HepG2 (cell line): Measurements from ENCODE around the gene TPX2. TPM values are rescaled to one million over a fixed set of nuclear protein-coding genes. Genes with fewer than 3 reads are reported as not detected.

Source experiments
- ATAC-seq: fragments of 200-7000 bp; cut with Tn5 transposase; 3 replicates; pipeline ENCODE4 v1.9.1; 2020; ENCODE audit warnings: mild to moderate bottlenecking, moderate library complexity
- BruUV-seq: library from RNA; stranded (reverse); fragments of 400-500 nt; replicated peaks from 2 replicates; lab custom pipeline; 2021; lab: Mats Ljungman, UMichigan
- CTCF ChIA-PET: fragments of 300-600 bp; formaldehyde crosslinking; extraction: SDS; loops from one replicate; lab custom pipeline; 2021; ENCODE audit warnings: low total read pairs, inconsistent platforms, low intra/inter-chr PET ratio; lab: Yijun Ruan, JAX
- POLR2A ChIA-PET: fragments of 350-600 bp; sonication (Branson Sonifier 250); formaldehyde crosslinking; loops from one replicate; lab custom pipeline; 2020; ENCODE audit warnings: antibody characterized with exemption, inconsistent platforms; lab: Yijun Ruan, JAX
- DNase-seq: peaks from one replicate; pipeline ENCODE4 v3.0.0-alpha.2; 2015; ENCODE audit warnings: low spot score
- FAIRE-seq: peaks from 3 replicates; lab custom pipeline; 2011; peaks lifted over from hg19 to GRCh38; lab: Jason Lieb, UNC
- H2AFZ ChIP-seq: one replicate; pipeline ENCODE4 v1.6.1; 2011; ENCODE audit warnings: low read length, inconsistent platforms
- H3K27ac ChIP-seq: fragments of 300-600 bp; 3 replicates; pipeline ENCODE4 v1.8.0; 2011; ENCODE audit warnings: mixed run types, mild to moderate bottlenecking, mixed read lengths, low read length, inconsistent platforms; ENCODE audit not compliant: insufficient read depth; ENCODE audit errors: extremely low read length
- H3K27me3 ChIP-seq, 2 experiments: fragments of 200-600 bp in 1 of 2; 2 replicates in 1 of 2; 3 replicates in 1 of 2; pipeline versions ENCODE4 v1.6.0 to v1.8.0; 2011; ENCODE audit warnings: low read length in 2 of 2, mild to moderate bottlenecking in 2 of 2, moderate library complexity in 2 of 2, inconsistent platforms in 1 of 2; ENCODE audit not compliant: insufficient read depth in 2 of 2, control insufficient read depth in 1 of 2
- H3K36me3 ChIP-seq, 2 experiments: fragments of 200-600 bp in 1 of 2; replicated peaks in 1 of 2; 2 replicates in 1 of 2; 3 replicates in 1 of 2; pipeline versions ENCODE4 v1.5.1 to v1.8.0; 2011; ENCODE audit warnings: low read length in 2 of 2, inconsistent platforms in 1 of 2; ENCODE audit not compliant: insufficient read depth in 2 of 2, control insufficient read depth in 1 of 2
- H3K4me1 ChIP-seq: 2 replicates; pipeline ENCODE4 v1.5.1; 2012; ENCODE audit warnings: low read length, inconsistent platforms; ENCODE audit not compliant: insufficient read depth
- H3K4me2 ChIP-seq: 2 replicates; pipeline ENCODE4 v1.6.0; 2011; ENCODE audit warnings: low read depth, low read length, inconsistent platforms
- H3K4me3 ChIP-seq, 3 experiments: fragments of 200-600 bp in 1 of 3; sonication (generic), shearing (Covaris generic) in 1 of 3; replicated peaks in 1 of 3; 2 replicates each; pipeline ENCODE4 v1.5.1; 2011 to 2016; ENCODE audit warnings: low read length in 3 of 3, inconsistent platforms in 2 of 3, low read depth in 2 of 3, mild to moderate bottlenecking in 2 of 3, control low read depth in 1 of 3, mixed read lengths in 1 of 3; ENCODE audit not compliant: insufficient read depth in 1 of 3
- H3K79me2 ChIP-seq: one replicate; pipeline ENCODE4 v1.6.1; 2011; ENCODE audit warnings: low read length, inconsistent platforms; ENCODE audit not compliant: insufficient read depth
- H3K9ac ChIP-seq: 2 replicates; pipeline ENCODE4 v1.6.0; 2011; ENCODE audit warnings: mild to moderate bottlenecking, low read depth, low read length, inconsistent platforms; ENCODE audit not compliant: insufficient read depth
- H3K9me3 ChIP-seq: 2 replicates; pipeline ENCODE4 v1.5.1; 2012; ENCODE audit warnings: mild to moderate bottlenecking, low read length
- H4K20me1 ChIP-seq: 2 replicates; pipeline ENCODE4 v1.6.0; 2011; ENCODE audit warnings: inconsistent platforms, mild to moderate bottlenecking, low read length, moderate library complexity; ENCODE audit not compliant: insufficient read depth
- ARNT ChIP-seq: fragments of 450-650 bp; IDR thresholded peaks from 2 replicates; pipeline ENCODE4 v1.6.1; 2017
- CBX2 ChIP-seq, 2 experiments: fragments of 200-600 bp in 1 of 2; sonication (generic); formaldehyde crosslinking in 1 of 2; IDR thresholded peaks; 2 replicates each; pipeline versions ENCODE4 v1.7.0 to v1.8.1; 2018 to 2022; ENCODE audit warnings: low read depth in 2 of 2, low read length in 1 of 2, mild to moderate bottlenecking in 1 of 2, missing genetic modification reagents in 1 of 2
- CHCHD3 ChIP-seq: sonication (generic); formaldehyde crosslinking; IDR thresholded peaks from 2 replicates; pipeline ENCODE4 v1.8.0; 2022; ENCODE audit warnings: mild to moderate bottlenecking, missing genetic modification reagents, moderate library complexity
- MBD4 ChIP-seq: IDR thresholded peaks from 2 replicates; pipeline ENCODE4 v1.6.1; 2012; ENCODE audit warnings: low read length, inconsistent platforms, borderline replicate concordance
- MEIS2 ChIP-seq: sonication (generic); formaldehyde crosslinking; IDR thresholded peaks from 2 replicates; pipeline ENCODE4 v1.9.0; 2021; ENCODE audit warnings: mild to moderate bottlenecking, missing genetic modification reagents
- MXD1 ChIP-seq: sonication (generic); formaldehyde crosslinking; IDR thresholded peaks from 2 replicates; pipeline ENCODE4 v1.4.0; 2020; ENCODE audit warnings: mild to moderate bottlenecking, missing genetic modification reagents
- NR1H2 ChIP-seq: sonication (generic); formaldehyde crosslinking; IDR thresholded peaks from 2 replicates; pipeline ENCODE4 v1.8.1; 2022; ENCODE audit warnings: low read depth, missing genetic modification reagents, borderline replicate concordance
- PPARG ChIP-seq: conservative IDR thresholded peaks from 2 replicates; pipeline ENCODE4 v1.6.1; 2016; ENCODE audit warnings: missing biosample characterization, missing genetic modification reagents
- SIN3B ChIP-seq: fragments of 150-350 bp; IDR thresholded peaks from 2 replicates; pipeline ENCODE4 v1.6.1; 2014; ENCODE audit warnings: low read length
- TBX2 ChIP-seq: sonication (generic); formaldehyde crosslinking; IDR thresholded peaks from 2 replicates; pipeline ENCODE4 v1.5.0; 2020; ENCODE audit warnings: missing genetic modification reagents, mild to moderate bottlenecking, borderline replicate concordance
- ZBTB3 ChIP-seq: sonication (generic); formaldehyde crosslinking; IDR thresholded peaks from 2 replicates; pipeline ENCODE4 v1.4.0; 2020; ENCODE audit warnings: low read depth, mild to moderate bottlenecking, moderate library complexity, missing genetic modification reagents, borderline replicate concordance
- ZNF101 ChIP-seq: sonication (generic); formaldehyde crosslinking; IDR thresholded peaks from 2 replicates; pipeline ENCODE4 v1.4.0; 2020; ENCODE audit warnings: mild to moderate bottlenecking, low read depth, missing genetic modification reagents, borderline replicate concordance
- ZNF17 ChIP-seq: sonication (generic); formaldehyde crosslinking; IDR thresholded peaks from 2 replicates; pipeline ENCODE4 v1.5.0; 2020; ENCODE audit warnings: mild to moderate bottlenecking, missing genetic modification reagents
- ZNF337 ChIP-seq: sonication (generic); formaldehyde crosslinking; IDR thresholded peaks from 2 replicates; pipeline ENCODE4 v1.5.1; 2020; ENCODE audit warnings: missing genetic modification reagents, low read depth, mild to moderate bottlenecking, borderline replicate concordance
- ZNF343 ChIP-seq: sonication (generic); formaldehyde crosslinking; IDR thresholded peaks from 2 replicates; pipeline ENCODE4 v1.4.0; 2020; ENCODE audit warnings: mild to moderate bottlenecking, missing genetic modification reagents
- ZNF510 ChIP-seq: sonication (generic); formaldehyde crosslinking; IDR thresholded peaks from 2 replicates; pipeline ENCODE4 v1.4.0; 2020; ENCODE audit warnings: low read depth, mild to moderate bottlenecking, missing genetic modification reagents
- ZNF639 ChIP-seq: conservative IDR thresholded peaks from 2 replicates; pipeline ENCODE4 v1.6.1; 2018; ENCODE audit warnings: missing genetic modification reagents
- ZNF644 ChIP-seq: IDR thresholded peaks from 2 replicates; pipeline ENCODE4 v1.6.1; 2016; ENCODE audit warnings: low read depth
- ZNF761 ChIP-seq: sonication (generic); formaldehyde crosslinking; conservative IDR thresholded peaks from 2 replicates; pipeline ENCODE4 v1.4.0; 2020; ENCODE audit warnings: mild to moderate bottlenecking, missing genetic modification reagents
- ZNF781 ChIP-seq: sonication (generic); formaldehyde crosslinking; IDR thresholded peaks from 2 replicates; pipeline ENCODE4 v1.5.1; 2020; ENCODE audit warnings: borderline replicate concordance, mild to moderate bottlenecking, missing genetic modification reagents; ENCODE audit errors: not compliant biosample characterization
- WGBS: methylation state at CpG from one replicate; pipeline ENCODE4 v1.1.6; 2017; ENCODE audit warnings: low lambda C conversion rate; 5-methylcytosine and 5-hydroxymethylcytosine counted together
- in situ Hi-C: cut with HindIII; loops from 2 replicates; pipeline ENCODE4 v1.10.0; 2017; ENCODE audit warnings: low pct_unique_long_range_greater_than_20kb; ENCODE audit not compliant: extremely low pct_ligation_motif_present
- intact Hi-C: fragments of 100-400 bp; cut with micrococcal nuclease; formaldehyde crosslinking; loops from one replicate; pipeline ENCODE4 v1.10.0; 2022; ENCODE audit not compliant: unreplicated experiment
- polyA plus RNA-seq, 8 experiments: library from polyadenylated mRNA; depleted of rRNA in 3 of 8; stranded (reverse) in 7 of 8; unstranded in 1 of 8; fragments of >200 nt; fragmentation: Illumina TruSeq in 4 of 8; extraction: Trizol in 4 of 8; gene quantifications; 2 replicates each; pipeline versions ENCODE4 v1.2.1 to v1.2.3, GENCODE V29; 2011 to 2016; ENCODE audit warnings: low read depth in 4 of 8, missing spikeins in 1 of 8, mixed read lengths in 1 of 8; ENCODE audit not compliant: insufficient read depth in 1 of 8
- total RNA-seq, 5 experiments: library from RNA; depleted of rRNA; stranded (reverse); fragments of >200 nt; fragmentation: Illumina TruSeq; extraction: Trizol; gene quantifications; 2 replicates each; pipeline ENCODE4 v1.2.3, GENCODE V29; 2016; ENCODE audit warnings: low read depth in 1 of 5
- TF ChIP-seq, protein P1 (sequence below): sonication (generic); formaldehyde crosslinking; IDR thresholded peaks from 2 replicates; pipeline ENCODE4 v1.4.0; 2020; ENCODE audit warnings: mild to moderate bottlenecking, low read depth, missing genetic modification reagents

The TPX2 gene
- total and polyA plus RNA-seq, 2 of the 13 experiments (the other 11 are each of a cell fraction or from before 2014, with no cell fraction given), result 34.3 to 124 TPM

DNA sequence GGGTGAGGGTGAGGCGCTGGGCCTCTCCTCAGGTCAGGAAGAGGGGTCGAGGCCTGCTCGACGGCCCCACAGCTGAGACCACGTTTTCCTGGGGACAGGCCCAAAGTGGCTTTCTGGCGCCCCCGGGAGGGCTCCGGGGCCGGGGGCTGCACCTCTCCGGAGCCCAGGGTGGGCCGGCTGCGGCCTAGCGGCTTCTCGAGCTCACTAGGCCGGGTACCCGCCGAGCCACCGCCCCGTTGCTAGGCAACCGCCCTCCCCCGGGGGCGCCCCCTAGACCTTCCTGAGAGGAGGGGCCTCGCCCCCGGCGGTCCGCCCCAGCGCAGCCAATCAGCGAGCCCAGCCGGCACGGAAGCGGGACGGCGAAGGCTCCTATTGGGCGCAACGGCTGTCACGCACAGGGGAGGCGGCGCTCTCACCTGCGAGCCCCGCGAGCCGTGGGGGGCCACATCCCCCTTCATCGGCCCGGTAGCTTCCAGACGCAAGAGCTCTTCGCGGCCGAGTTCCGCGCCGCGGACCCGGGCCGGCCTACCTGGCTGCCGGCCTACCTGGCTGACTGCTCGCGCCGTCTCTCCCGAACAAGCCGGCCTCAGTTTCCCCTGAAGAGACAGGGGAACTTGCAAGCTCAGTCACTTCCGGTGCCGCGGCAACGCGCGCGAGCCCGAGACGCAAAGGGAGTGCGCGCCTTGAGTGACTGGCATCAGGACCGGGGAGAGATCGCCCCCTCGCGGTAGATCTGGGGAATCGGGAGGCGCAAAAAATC lies 15.6 kb upstream of the TPX2 start:
- no peaks in the 10 kb centered on the region for H3K9me3 ChIP-seq
- peak overlapping the region; percentile 78 to 91 (median 87) for H3K4me3 ChIP-seq
- DNase-seq (peak; percentile 99), ATAC-seq (peak; percentile 81), FAIRE-seq (no peak)
- POLR2A ChIA-PET, result interaction anchor here (0.6 to 33.2 kb wide), 18 partner anchors 8 to 181 kb away, joined by 3 to 2822 read pairs (median 4); partner anchors contain the start of genes ID1 and TPX2
- no peak overlapping the region for H2AFZ ChIP-seq
- H3K79me2 ChIP-seq, result peaks cover 46% of the 10 kb centered on the region
- intact Hi-C loops (loop anchor here (1.0 to 5.0 kb wide), 4 partner anchors 44 to 116 kb away; partner anchors contain the start of gene ID1), in situ Hi-C loops (loop anchor here (5.0 to 10.0 kb wide), 3 partner anchors 61 to 159 kb away; no protein-coding TSS in a partner anchor)
- H3K9ac ChIP-seq, result peak overlapping the region; percentile 89
- H3K27ac ChIP-seq, result peak overlapping the region; percentile 92
- no peaks in the 10 kb centered on the region; a peak in 1 of 5 replicates for H3K27me3 ChIP-seq
- no TSS peak for BruUV-seq
- 2% methylated on average over 23 of the region's 77 CpGs for WGBS
- H3K4me1 ChIP-seq, result peaks cover 57% of the 10 kb centered on the region
- H3K4me2 ChIP-seq, result peak overlapping the region; percentile 97
- H3K36me3 ChIP-seq, result peaks cover 3 to 20% of the 10 kb centered on the region in 2 experiments; a peak in 4 of 5 replicates
- CTCF ChIA-PET, result interaction anchor here (0.9 to 4.6 kb wide), 6 partner anchors 28 to 154 kb away, joined by 3 to 100 read pairs (median 10); no protein-coding TSS in a partner anchor
- no peaks in the 10 kb centered on the region; the same call in 1 of the 2 replicates for H4K20me1 ChIP-seq
- no peak for TF ChIP-seq ZNF17
- TF ChIP-seq ZNF101, result no peak
- TF ChIP-seq NR1H2 (CRISPR knock-in tag), result peak; percentile 32; the same call in 1 of the 2 replicates
- TF ChIP-seq, protein P1, sequence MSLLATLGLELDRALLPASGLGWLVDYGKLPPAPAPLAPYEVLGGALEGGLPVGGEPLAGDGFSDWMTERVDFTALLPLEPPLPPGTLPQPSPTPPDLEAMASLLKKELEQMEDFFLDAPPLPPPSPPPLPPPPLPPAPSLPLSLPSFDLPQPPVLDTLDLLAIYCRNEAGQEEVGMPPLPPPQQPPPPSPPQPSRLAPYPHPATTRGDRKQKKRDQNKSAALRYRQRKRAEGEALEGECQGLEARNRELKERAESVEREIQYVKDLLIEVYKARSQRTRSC (CRISPR knock-in tag), result peak; percentile 22; the same call in 1 of the 2 replicates
- TF ChIP-seq PPARG (CRISPR knock-in tag), result peak; percentile 16
- no peak for TF ChIP-seq ARNT
- TF ChIP-seq ZNF639 (CRISPR knock-in tag), result no peak; the same call in 1 of the 2 replicates
- TF ChIP-seq ZNF343 (CRISPR knock-in tag), result peak; percentile 56; the same call in 1 of the 2 replicates
- peak; percentile 17 for TF ChIP-seq ZNF781 (CRISPR knock-in tag)
- peak; percentile 90 for TF ChIP-seq CHCHD3 (CRISPR knock-in tag)
- TF ChIP-seq ZNF510 (CRISPR knock-in tag), result no peak; the same call in 1 of the 2 replicates
- TF ChIP-seq ZNF337 (CRISPR knock-in tag), result no peak; the same call in 1 of the 2 replicates
- TF ChIP-seq CBX2 (IDR thresholded peaks at IDR 0.05; ENCODE audit: low read depth, low read length), result no peak
- TF ChIP-seq CBX2 (CRISPR knock-in tag; IDR thresholded peaks at IDR 0.05; ENCODE audit: low read depth), result no peak
- TF ChIP-seq ZBTB3 (CRISPR knock-in tag), result peak; percentile 93
- peak; percentile 77 for TF ChIP-seq TBX2
- peak; percentile 88 for TF ChIP-seq MXD1 (CRISPR knock-in tag)
- peak; percentile 82 for TF ChIP-seq MEIS2 (CRISPR knock-in tag)
- TF ChIP-seq ZNF644, result no peak
- no peak for TF ChIP-seq MBD4
- TF ChIP-seq SIN3B, result peak; percentile 73
- TF ChIP-seq ZNF761 (CRISPR knock-in tag), result peak; percentile 92
